GM12891 (cell line): ENCODE results near the gene RNASE2.

Source experiments
- PAX5 ChIP-seq: IDR thresholded peaks from 2 replicates; pipeline ENCODE4 v1.6.1; 2011; ENCODE audit warnings: low read length, moderate library complexity, mild to moderate bottlenecking; ENCODE audit not compliant: insufficient read depth, severe bottlenecking
- POLR2A ChIP-seq: IDR thresholded peaks from 2 replicates; pipeline ENCODE4 v1.6.1; 2011; ENCODE audit warnings: low read depth, low read length, control low read depth

DNA sequence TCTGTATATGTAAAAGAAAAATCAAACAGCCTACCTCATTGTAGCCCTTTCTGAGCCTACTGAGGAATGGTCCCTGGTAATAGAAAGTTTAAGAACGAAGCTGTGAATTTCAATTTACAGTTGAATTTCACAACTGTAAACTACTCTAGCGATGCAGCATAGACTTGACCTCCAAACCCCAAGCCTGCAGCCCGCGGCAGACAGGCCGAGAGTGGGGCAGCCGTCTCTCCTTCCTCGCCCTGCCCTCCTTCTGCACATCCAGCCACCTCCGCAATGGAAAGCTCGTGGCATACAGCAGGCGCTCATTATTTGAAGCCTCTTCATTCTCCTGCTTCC is 15.3 kb downstream of the RNASE2 start:
- TF ChIP-seq PAX5, result no peak
- TF ChIP-seq POLR2A, result no peak
